NCI-H2196 treated with DMSO at 0.1 percent for 48 hours (cell line): Measurements from ENCODE around the gene HIPK2.

Source experiments
- DNase-seq: peaks from one replicate; lab custom pipeline; 2025; ENCODE audit not compliant: unreplicated experiment; lab: John Stamatoyannopoulos, UW

The HIPK2 gene

DNA sequence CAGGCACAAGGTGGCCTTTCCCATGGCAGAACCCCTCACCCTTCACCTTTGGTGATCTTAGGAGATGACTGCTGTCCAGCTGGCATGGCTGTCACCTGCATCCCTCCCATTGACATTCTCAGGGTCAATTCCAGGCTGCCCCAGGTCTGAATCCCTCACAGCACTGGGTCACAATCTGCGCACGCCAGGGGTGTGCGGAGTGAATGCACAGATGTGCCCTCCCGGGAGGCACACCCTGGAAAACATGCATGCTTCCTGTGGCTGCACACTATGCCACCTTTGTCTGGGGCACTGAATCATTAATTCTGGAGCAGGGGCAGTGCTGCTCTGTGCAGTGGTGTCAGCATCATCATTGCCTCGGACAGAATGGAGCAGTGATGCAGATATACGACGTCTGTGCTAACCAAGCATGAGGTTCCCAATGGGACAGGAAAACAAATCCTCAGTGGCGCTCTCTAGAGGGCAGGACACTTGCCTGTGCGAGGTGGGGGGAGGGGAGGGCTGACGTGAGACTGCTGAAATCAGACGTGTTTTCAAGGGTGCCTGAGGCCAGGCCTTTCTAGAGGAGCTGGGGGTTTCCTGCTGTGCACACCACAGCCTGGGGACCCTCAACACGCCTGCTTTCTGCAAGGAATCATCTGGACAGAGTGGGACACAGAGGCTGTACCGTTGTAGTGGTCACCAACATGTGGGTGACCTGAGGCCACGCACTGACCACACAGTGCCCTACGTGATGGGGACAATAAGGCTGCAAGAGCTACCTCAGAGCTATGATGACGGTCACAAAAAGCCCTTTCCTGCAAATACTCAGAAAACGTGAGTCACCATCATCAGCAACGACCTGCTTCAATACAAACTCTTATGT, 77.9 kb downstream of the HIPK2 start:
- DNase-seq = no peak

DNA sequence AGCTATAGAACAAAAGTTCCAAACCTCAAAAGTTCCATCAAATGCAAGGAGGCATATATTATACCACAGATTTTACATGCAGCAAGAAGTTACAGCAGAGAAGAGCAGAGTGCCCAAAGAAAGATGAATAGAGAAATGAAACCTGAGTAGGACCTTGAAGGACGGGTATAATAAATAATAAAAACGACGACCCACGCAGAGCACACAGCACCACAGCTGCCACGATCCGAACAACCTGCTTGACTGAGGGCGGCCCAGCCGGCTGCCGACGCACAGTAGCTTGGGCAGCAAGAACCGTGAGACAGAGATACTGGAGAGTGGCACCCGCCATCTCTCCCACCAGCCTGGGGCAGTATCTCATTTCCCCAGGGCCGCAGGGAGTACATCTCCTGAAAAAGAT, 79.0 kb downstream of the HIPK2 start:
- DNase-seq = no peak

DNA sequence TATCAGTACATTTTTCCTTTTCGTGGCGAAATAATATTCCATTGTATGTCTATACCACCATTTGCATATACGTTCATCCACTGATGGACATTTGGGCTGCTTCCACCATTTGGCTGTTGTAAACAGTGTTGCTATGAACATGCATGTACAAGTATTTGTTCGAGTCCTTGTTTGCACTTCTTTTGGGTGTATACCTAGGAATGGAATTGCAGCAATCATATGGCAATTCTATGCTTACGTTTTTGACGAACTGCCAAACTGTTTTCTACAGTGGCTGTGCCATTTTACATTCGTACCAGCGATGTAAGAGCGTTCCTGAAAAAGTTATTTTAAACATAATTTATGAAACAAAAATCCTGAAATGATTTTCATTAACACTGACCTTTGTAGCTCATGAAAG, 79.5 kb downstream of the HIPK2 start:
- DNase-seq = no peak

GRCh38 chr7:139697056-139697455, 80.7 kb downstream of the HIPK2 start:
- peak; percentile 30 for DNase-seq

DNA sequence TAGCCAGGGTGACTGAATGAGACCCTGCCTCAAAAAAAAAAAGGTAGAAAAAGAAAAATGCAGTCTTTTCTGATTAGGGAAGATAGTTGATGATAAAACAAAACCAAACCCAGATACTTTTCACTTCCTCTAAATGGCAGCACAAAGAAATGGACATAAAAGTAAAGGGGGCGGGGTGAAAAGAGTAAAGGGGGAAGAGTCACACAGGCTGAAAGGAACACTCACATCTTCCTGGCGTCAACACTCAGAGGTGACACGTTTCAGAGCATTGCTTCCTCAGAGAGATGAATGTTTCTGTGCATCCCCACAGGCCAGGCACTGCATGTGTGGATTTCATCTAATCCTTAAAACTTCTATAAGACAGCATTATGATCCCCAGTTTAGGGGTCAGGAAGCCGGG, 81.2 kb downstream of the HIPK2 start:
- no peak for DNase-seq

DNA sequence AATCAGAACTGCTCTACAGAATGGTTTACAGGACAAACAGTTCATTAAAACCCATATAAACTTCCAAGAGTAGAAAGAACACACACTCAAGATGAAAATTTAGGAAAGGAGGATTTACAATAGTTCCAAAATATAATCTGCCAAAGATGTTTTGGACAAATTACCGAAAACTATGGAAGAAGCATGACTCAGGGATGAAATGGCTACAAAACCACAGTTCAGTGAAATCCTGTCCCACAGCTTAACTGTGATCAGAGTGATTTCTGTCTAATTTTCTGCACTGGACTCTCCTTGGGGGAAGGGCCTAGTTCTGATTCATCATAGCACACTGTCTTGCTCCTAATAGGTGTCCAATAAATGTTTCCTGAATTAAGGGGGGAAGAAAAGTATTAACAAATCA, 82.2 kb downstream of the HIPK2 start:
- no peak for DNase-seq

DNA sequence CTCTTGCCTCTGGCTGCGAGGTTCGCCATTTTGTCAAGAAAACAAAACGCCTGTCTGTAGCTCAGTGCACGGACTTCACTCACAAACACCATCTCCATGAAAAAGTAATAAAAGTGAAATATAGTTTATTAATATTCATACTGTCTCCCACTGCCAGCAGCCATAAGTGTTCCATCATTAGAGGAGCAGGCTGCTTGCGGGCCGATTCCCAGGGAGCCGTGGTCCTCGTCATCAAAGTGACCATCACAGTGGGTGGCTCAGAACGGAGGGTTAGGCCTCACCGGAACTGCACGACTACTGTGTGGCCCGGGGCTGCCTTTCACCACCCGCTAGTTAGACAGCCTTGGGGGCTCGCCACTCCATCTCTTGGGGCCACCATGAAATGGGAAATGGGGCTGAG, 82.7 kb downstream of the HIPK2 start:
- DNase-seq = no peak

- no peak for DNase-seq
Measured at GRCh38 chr7:139694389-139694676, 83.5 kb downstream of the HIPK2 start.

- DNase-seq = no peak
Measured at GRCh38 chr7:139693651-139694388, 84.0 kb downstream of the HIPK2 start.

DNA sequence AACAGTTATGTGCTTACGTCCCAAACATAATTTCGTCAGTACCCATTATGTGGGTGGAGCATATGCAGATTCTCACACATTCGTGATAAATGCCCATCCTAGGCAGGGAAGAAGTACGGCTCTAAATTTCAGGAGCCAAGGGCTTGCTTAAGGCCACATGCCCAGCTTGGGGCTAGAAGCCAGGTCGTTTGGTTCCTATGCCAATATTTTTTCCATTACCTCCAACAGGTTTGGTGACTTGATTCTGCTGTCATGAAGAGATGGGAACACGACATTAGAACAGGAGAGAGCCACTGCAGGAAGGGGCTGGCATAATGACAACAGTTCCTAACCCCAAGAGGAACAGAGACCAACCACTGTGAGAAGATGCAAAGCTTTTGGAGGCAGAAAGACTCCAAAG, 85.1 kb downstream of the HIPK2 start:
- no peak for DNase-seq

GRCh38 chr7:139691253-139691781, 86.5 kb downstream of the HIPK2 start:
- peak; percentile 84 for DNase-seq

DNA sequence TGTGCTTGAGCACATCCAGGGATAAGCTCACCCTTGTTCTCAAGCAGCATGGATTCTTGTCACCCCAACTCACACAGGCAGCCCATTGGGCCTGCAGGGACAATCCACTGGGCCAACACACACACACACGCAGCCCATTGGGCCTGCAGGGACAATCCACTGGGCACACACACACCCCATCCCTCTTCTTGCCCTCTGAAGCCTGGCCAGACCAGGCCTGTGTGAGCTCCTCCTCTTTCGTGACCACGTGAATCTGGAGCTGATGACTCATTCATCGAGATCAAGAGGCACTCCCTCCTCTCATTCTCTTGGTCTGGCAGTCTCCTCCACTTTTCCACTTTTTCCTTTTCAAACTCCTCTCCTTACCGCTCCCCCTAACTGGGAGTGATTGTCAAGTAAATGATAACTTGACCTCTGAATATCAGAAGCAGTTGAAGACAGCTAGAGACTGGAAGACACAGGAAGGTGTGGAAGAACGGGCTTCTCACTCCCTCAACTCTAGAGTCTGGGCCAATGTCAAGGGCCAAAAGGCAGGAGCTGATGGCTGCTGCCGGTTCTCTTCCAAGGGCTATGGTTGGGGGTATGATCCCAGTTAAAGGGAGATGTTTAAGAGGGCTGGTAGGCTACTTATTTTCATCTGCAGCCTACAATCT, 89.7 kb downstream of the HIPK2 start:
- no peak for DNase-seq

GRCh38 chr7:139687211-139687954, 90.4 kb downstream of the HIPK2 start:
- no peak for DNase-seq

DNA sequence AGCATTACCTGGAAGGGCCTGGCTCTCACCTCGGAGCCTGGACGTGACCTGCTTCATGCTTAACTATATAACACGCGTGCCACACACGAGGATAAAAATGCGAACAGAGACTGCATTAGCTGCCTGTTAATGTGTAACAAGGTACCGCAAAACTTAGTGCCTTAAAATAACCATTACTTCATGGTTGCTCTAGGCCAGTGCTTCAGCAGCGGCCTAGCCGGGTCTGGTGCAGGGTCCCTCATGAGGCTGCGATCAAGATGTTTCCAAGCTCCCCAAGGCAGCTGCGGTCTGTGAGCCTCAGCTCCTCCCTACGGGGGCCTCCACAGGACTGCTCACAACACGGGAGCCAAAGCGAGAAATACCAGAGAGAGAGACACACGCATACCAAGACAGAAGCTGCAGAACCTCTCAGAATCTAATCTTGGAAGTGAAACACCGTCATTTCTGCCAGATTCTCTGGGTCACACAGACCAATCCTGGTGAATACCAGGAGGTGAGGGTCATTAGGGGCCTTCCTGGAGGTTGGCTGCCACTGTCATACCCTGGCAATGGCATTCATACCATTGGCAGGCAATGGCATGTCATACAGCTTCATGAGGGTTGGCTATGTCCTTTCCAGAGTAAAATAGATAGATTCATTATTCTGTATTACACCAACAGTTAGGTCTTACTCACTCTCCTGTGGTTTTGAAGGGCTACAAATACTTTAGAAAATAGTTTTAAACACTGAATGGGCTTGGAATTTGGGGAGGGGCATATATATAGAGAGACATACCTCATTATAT, 94.5 kb downstream of the HIPK2 start:
- DNase-seq = no peak

DNA sequence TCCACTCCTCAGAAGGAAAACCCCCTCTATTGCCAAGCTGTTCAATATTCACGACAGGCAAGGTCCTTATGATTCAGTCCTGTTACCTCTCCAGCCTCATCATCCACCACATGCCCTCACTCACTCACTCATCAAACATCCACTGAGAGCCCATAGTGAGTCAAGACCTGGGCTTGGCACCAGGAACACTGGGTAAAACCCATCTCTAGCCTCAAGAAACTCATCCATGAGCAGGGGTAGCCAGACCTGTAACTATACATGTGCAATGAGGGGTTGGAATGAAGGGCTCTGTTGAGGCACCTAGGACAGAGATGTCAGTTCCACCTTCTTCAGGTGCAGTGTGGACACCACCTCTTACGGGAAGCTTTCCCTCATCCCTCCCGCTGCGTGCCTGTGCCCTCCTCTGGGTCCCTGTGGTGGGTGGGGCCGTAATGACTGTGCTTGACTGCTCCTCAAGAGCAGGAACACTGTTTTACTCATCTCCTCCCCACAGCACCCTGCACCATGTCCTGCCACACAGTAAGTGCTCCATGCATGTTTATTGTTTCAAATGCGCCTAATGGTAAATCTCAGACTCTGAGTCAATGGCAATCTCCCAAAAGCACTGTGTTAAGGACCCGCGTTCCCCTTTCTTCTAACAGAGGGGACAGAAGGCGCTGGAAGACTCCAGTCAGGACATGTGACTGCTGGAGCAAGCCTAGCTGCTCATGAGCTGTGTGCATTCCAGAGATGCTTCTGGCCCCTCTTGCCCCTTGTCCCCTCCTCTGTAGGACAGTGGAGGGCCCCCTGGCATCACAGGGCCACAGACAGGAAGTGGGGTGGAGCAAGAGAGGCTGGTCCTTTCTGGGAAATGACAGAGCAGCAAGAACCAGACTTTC, 95.4 kb downstream of the HIPK2 start:
- DNase-seq = no peak

GRCh38 chr7:139681812-139682135, 96.0 kb downstream of the HIPK2 start:
- no peak for DNase-seq

DNA sequence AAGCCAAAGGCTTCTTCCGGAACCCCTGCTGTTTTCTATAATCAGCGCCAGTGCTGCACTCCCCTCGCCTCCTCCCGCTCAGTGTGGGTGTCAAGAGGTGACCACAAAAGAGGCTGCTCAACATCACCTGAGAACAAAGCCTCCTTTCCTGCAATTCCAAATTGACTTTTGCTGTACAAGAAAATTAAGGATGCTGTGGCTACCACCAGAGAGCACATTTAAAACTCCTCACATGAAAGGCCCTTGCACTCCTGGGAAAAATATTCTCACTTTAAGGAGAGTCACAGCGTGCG, 96.4 kb downstream of the HIPK2 start:
- no peak for DNase-seq

- DNase-seq = no peak
Measured at GRCh38 chr7:139680676-139681462, 96.9 kb downstream of the HIPK2 start.
